ENCODE measurements around the gene EID3. TPM values are rescaled to one million over a fixed set of nuclear protein-coding genes. Genes with fewer than 3 reads are reported as not detected.

The EID3 gene
- total and polyA plus RNA-seq, 2 of the 8 experiments (the other 6 are each of a cell fraction or from before 2014, with no cell fraction given) = 1.2 to 2.8 TPM

GRCh38 chr12:104280717-104281458 lies 22.7 kb upstream of the EID3 start:
- H3K79me2 ChIP-seq (ENCODE audit: control insufficient read depth in 1 of 2, insufficient read depth in 2 of 2, low read length in 2 of 2) = no peaks in the 10 kb centered on the region
- no peak overlapping the region for H3K56ac ChIP-seq (replicated peaks; ENCODE audit: insufficient read length, low read depth, low read length)
- no peak overlapping the region for H2BK20ac ChIP-seq (ENCODE audit: low read length)
- no peak for FAIRE-seq
- no peak overlapping the region for H3K18ac ChIP-seq (ENCODE audit: extremely low read depth, low read length)
- H3K36me3 ChIP-seq (ENCODE audit: control insufficient read depth in 2 of 4, insufficient read depth in 4 of 4, low read length in 3 of 4) = no peaks in the 10 kb centered on the region
- DNase-seq (ENCODE audit: low read depth in 1 of 2, low spot score in 2 of 2) = no peak
- CTCF ChIA-PET (ENCODE audit: partially characterized antibody) = interaction anchor here (1.9 kb wide), 1 partner anchor 14 kb away, joined by 6 read pairs; no protein-coding TSS in a partner anchor
- H3K23me2 ChIP-seq (ENCODE audit: low read depth, low read length) = no peaks in the 10 kb centered on the region
- H2BK12ac ChIP-seq (ENCODE audit: low read depth, low read length) = no peak overlapping the region
- no peak overlapping the region for H2AK5ac ChIP-seq (ENCODE audit: low read depth, low read length)
- H3K27me3 ChIP-seq (replicated peaks in 1 of 4; ENCODE audit: control insufficient read depth in 3 of 4, extremely low read depth in 1 of 4, insufficient read depth in 3 of 4, low read length in 3 of 4) = no peaks in the 10 kb centered on the region
- no peak overlapping the region for H2BK120ac ChIP-seq (replicated peaks; ENCODE audit: low read depth, low read length)
- H3K4me2 ChIP-seq (ENCODE audit: insufficient read depth in 1 of 2, low read depth in 2 of 2, low read length in 2 of 2) = no peak overlapping the region
- no peak overlapping the region for H3K4ac ChIP-seq (replicated peaks; ENCODE audit: insufficient read length, low read depth, low read length)
- no peaks in the 10 kb centered on the region for H3K79me1 ChIP-seq (ENCODE audit: low read depth, low read length)
- no peak overlapping the region for H3K9ac ChIP-seq (replicated peaks in 1 of 4; ENCODE audit: extremely low read depth in 1 of 4, low read depth in 3 of 4, low read length in 3 of 4)
- H2BK15ac ChIP-seq (ENCODE audit: low read length) = no peak overlapping the region
- no peaks in the 10 kb centered on the region for H4K20me1 ChIP-seq (replicated peaks in 1 of 2; ENCODE audit: control insufficient read depth in 1 of 2, insufficient read depth in 2 of 2, low read length in 2 of 2)
- 83% methylated on average over 2 of the region's 4 CpGs; no CpG with 5 or more reads in 1 of the 2 experiments for WGBS, 2 experiments (ENCODE audit: extremely low coverage in 1 of 2, insufficient coverage in 1 of 2, insufficient read length in 1 of 2, insufficient replicate concordance in 2 of 2, low coverage in 1 of 2, low lambda C conversion rate in 2 of 2, missing lambda C conversion rate in 1 of 2)
- H3K14ac ChIP-seq (ENCODE audit: insufficient read length) = no peak overlapping the region
- H3K9me3 ChIP-seq (ENCODE audit: insufficient read depth in 2 of 2, low read depth in 1 of 2, low read length in 1 of 2) = no peaks in the 10 kb centered on the region
- no peak overlapping the region for H3K23ac ChIP-seq (ENCODE audit: insufficient read length)
- H3K27ac ChIP-seq (ENCODE audit: low read depth, low read length) = no peak overlapping the region
- H4K5ac ChIP-seq (ENCODE audit: insufficient read length, low read depth, low read length) = no peak overlapping the region
- POLR2A ChIA-PET (ENCODE audit: partially characterized antibody) = interaction anchor here (8.0 kb wide), 1 partner anchor 6 kb away, joined by 61 read pairs; no protein-coding TSS in a partner anchor
- no peak overlapping the region for H2BK5ac ChIP-seq (ENCODE audit: low read depth, low read length)
- H4K91ac ChIP-seq (replicated peaks; ENCODE audit: insufficient read length, low read length) = no peak overlapping the region
- H4K8ac ChIP-seq (ENCODE audit: extremely low read depth, insufficient read depth, low read length) = no peak overlapping the region
- H2AFZ ChIP-seq (ENCODE audit: low read length) = no peak overlapping the region
- peaks cover 0 to 3% (median under 1%) of the 10 kb centered on the region in 4 experiments; a peak in 3 of 7 replicates for H3K4me1 ChIP-seq (replicated peaks in 1 of 4; ENCODE audit: control insufficient read depth in 3 of 4, insufficient read depth in 4 of 4, low read length in 3 of 4)
- no peak overlapping the region for H3K4me3 ChIP-seq (ENCODE audit: extremely low read depth in 1 of 4, insufficient read depth in 2 of 4, low read depth in 3 of 4, low read length in 4 of 4)
- TF ChIP-seq KDM4A (IDR thresholded peaks at IDR 0.05; ENCODE audit: low read depth, low read length, severe bottlenecking) (no peak), POLR2A (IDR thresholded peaks at IDR 0.05; ENCODE audit: control extremely low read depth in 1 of 2, low read depth in 2 of 2, low read length in 2 of 2) (no peak), PHF8 (conservative IDR thresholded peaks at IDR 0.05; ENCODE audit: low read depth, low read length) (no peak), NRF1 (IDR thresholded peaks at IDR 0.05; ENCODE audit: low read depth, low read length) (no peak), CBX5 (IDR thresholded peaks at IDR 0.05; ENCODE audit: low read depth, low read length) (no peak), SUZ12 (IDR thresholded peaks at IDR 0.05; ENCODE audit: low read length) (no peak), HDAC2 (IDR thresholded peaks at IDR 0.05; ENCODE audit: borderline replicate concordance in 1 of 2, low read depth in 2 of 2, low read length in 2 of 2) (no peak), ASH2L (IDR thresholded peaks at IDR 0.05; ENCODE audit: low read length) (no peak), FOSL1 (IDR thresholded peaks at IDR 0.05; ENCODE audit: insufficient read depth, low read depth, low read length) (no peak), SIN3A (conservative IDR thresholded peaks at IDR 0.05 in 1 of 2, IDR thresholded peaks at IDR 0.05 in 1 of 2; ENCODE audit: low read depth in 1 of 2, low read length in 2 of 2) (no peak), TAF1 (IDR thresholded peaks at IDR 0.05; ENCODE audit: low read depth, low read length) (no peak), TBP (IDR thresholded peaks at IDR 0.05; ENCODE audit: low read depth, low read length) (no peak), CHD2 (IDR thresholded peaks at IDR 0.05; ENCODE audit: low read length) (no peak)
